ENCODE results near the gene GPR153.

GRCh38 chr1:6269296-6269695 lies 8.4 kb upstream of the GPR153 start:
- no peak for TF ChIP-seq RCOR2 (CRISPR knock-in tag; IDR thresholded peaks at IDR 0.05)
- TF ChIP-seq CTCF (CRISPR knock-in tag; IDR thresholded peaks at IDR 0.05) = no peak
- TF ChIP-seq KAT2B (IDR thresholded peaks at IDR 0.05; ENCODE audit: borderline replicate concordance, low read depth, low read length) = no peak
- TF ChIP-seq JUN (CRISPR knock-in tag; IDR thresholded peaks at IDR 0.05) = no peak

Data from HepG2 (cell line).